Spleen (tissue), 7 donors: ENCODE measurements around the gene KCNS1.

Experiments
- POLR2A ChIP-seq, 3 donors: fragments of 450-650 bp; IDR thresholded peaks; one replicate each; pipeline ENCODE4 v1.5.1; 2017; ENCODE audit warnings: antibody characterized with exemption in 3 of 3, mild to moderate bottlenecking in 1 of 3
- POLR2AphosphoS5 ChIP-seq, 3 donors: sonication (generic); formaldehyde crosslinking; IDR thresholded peaks; one replicate each; pipeline ENCODE4 v1.5.1; 2017; ENCODE audit warnings: antibody characterized with exemption in 3 of 3
- TF ChIP-seq, protein P1 (sequence below), 11 experiments: fragments of 200-600 bp in 7 of 11; fragments of 450-650 bp in 4 of 11; sonication (generic) in 4 of 11; IDR thresholded peaks in 8 of 11; conservative IDR thresholded peaks in 3 of 11; 1 replicate in 7 of 11; 2 replicates in 4 of 11; pipeline versions ENCODE4 v1.4.0 to v1.8.0; 2016 to 2021; ENCODE audit warnings: antibody characterized with exemption in 11 of 11, inconsistent platforms in 4 of 11, mild to moderate bottlenecking in 1 of 11
- donor health status: DM: no; HTN: no; CAD: no; lungs with moderate emphysema.
- donor health status: DM: no; HTN: no; CAD: no.
- donor health status: DM: no; HTN: no; CAD: no.

DNA sequence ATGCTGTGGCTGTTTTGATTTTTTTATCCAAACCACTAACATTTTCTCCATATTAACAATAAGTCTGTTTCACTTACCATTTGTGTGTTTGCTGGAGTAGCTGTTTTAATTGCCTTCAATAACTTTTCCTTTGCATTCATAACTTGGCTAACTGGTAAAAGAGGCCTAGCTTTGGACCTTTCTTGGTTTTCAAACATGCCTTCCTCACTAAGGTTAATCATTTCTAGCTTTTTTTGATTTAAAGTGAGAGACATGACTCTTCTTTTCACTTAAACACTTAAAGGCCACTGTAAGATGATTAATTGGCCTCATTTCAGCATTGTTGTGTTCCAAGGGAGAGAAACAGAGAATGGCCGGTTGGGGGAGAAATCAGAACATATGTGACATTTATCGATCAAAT, 20.5 kb upstream of the KCNS1 start:
- TF ChIP-seq, protein P1, sequence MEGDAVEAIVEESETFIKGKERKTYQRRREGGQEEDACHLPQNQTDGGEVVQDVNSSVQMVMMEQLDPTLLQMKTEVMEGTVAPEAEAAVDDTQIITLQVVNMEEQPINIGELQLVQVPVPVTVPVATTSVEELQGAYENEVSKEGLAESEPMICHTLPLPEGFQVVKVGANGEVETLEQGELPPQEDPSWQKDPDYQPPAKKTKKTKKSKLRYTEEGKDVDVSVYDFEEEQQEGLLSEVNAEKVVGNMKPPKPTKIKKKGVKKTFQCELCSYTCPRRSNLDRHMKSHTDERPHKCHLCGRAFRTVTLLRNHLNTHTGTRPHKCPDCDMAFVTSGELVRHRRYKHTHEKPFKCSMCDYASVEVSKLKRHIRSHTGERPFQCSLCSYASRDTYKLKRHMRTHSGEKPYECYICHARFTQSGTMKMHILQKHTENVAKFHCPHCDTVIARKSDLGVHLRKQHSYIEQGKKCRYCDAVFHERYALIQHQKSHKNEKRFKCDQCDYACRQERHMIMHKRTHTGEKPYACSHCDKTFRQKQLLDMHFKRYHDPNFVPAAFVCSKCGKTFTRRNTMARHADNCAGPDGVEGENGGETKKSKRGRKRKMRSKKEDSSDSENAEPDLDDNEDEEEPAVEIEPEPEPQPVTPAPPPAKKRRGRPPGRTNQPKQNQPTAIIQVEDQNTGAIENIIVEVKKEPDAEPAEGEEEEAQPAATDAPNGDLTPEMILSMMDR (IDR thresholded peaks at IDR 0.05 in 8 of 11, conservative IDR thresholded peaks at IDR 0.05 in 3 of 11) = no peak
- no peak for TF ChIP-seq POLR2AphosphoS5 (IDR thresholded peaks at IDR 0.05)
- TF ChIP-seq POLR2A (IDR thresholded peaks at IDR 0.05) = no peak
